ENCODE measurements around the gene PTH2R.
"Not testable (repeated sequence)": the region's sequence is repeated elsewhere in the genome, so short reads cannot be mapped to it uniquely, and the experiment has no call there.

Gene PTH2R

GRCh38 chr2:208492069-208492468, 85.5 kb downstream of the PTH2R start:
- no peak overlapping the region for H3K27ac ChIP-seq (ENCODE audit: poor library complexity, severe bottlenecking)
- no peaks in the 10 kb centered on the region for H3K36me3 ChIP-seq (ENCODE audit: low read depth)
- no peak overlapping the region for H3K4me3 ChIP-seq (ENCODE audit: severe bottlenecking)
- H3K4me1 ChIP-seq (ENCODE audit: insufficient read depth, poor library complexity, severe bottlenecking): no peaks in the 10 kb centered on the region
- no peak for TF ChIP-seq CTCF (IDR thresholded peaks at IDR 0.05; ENCODE audit: poor library complexity, severe bottlenecking)
- no peak for ATAC-seq (ENCODE audit: low read depth)
- H3K27me3 ChIP-seq (ENCODE audit: insufficient read depth, poor library complexity, severe bottlenecking): no peaks in the 10 kb centered on the region
- DNase-seq (ENCODE audit: low spot score): no peak
- H3K9me3 ChIP-seq (ENCODE audit: severe bottlenecking): no peaks in the 10 kb centered on the region

GRCh38 chr2:208493186-208493585, 86.6 kb downstream of the PTH2R start:
- Histone ChIP-seq H3K9me3 (ENCODE audit: severe bottlenecking) (no peaks in the 10 kb centered on the region), H3K27ac (ENCODE audit: poor library complexity, severe bottlenecking) (no peak overlapping the region), H3K27me3 (ENCODE audit: insufficient read depth, poor library complexity, severe bottlenecking) (no peaks in the 10 kb centered on the region), H3K4me1 (ENCODE audit: insufficient read depth, poor library complexity, severe bottlenecking) (no peaks in the 10 kb centered on the region), H3K4me3 (ENCODE audit: severe bottlenecking) (no peak overlapping the region), H3K36me3 (ENCODE audit: low read depth) (no peaks in the 10 kb centered on the region)
- DNase-seq (ENCODE audit: low spot score): no peak
- no peak for TF ChIP-seq CTCF (IDR thresholded peaks at IDR 0.05; ENCODE audit: poor library complexity, severe bottlenecking)
- no peak for ATAC-seq (ENCODE audit: low read depth)

GRCh38 chr2:208496129-208496528, 89.5 kb downstream of the PTH2R start:
- no peaks in the 10 kb centered on the region for H3K27me3 ChIP-seq (ENCODE audit: insufficient read depth, poor library complexity, severe bottlenecking)
- no peaks in the 10 kb centered on the region for H3K36me3 ChIP-seq (ENCODE audit: low read depth)
- no peak for TF ChIP-seq CTCF (IDR thresholded peaks at IDR 0.05; ENCODE audit: poor library complexity, severe bottlenecking)
- no peak overlapping the region for H3K4me3 ChIP-seq (ENCODE audit: severe bottlenecking)
- no peak for ATAC-seq (ENCODE audit: low read depth)
- DNase-seq (ENCODE audit: low spot score): no peak
- no peak overlapping the region for H3K27ac ChIP-seq (ENCODE audit: poor library complexity, severe bottlenecking)
- H3K4me1 ChIP-seq (ENCODE audit: insufficient read depth, poor library complexity, severe bottlenecking): no peaks in the 10 kb centered on the region
- H3K9me3 ChIP-seq (ENCODE audit: severe bottlenecking): no peaks in the 10 kb centered on the region

GRCh38 chr2:208501206-208501605, 94.6 kb downstream of the PTH2R start:
- Histone ChIP-seq H3K4me3 (ENCODE audit: severe bottlenecking) (no peak overlapping the region), H3K4me1 (ENCODE audit: insufficient read depth, poor library complexity, severe bottlenecking) (no peaks in the 10 kb centered on the region), H3K27me3 (ENCODE audit: insufficient read depth, poor library complexity, severe bottlenecking) (no peaks in the 10 kb centered on the region), H3K9me3 (ENCODE audit: severe bottlenecking) (no peaks in the 10 kb centered on the region), H3K36me3 (ENCODE audit: low read depth) (no peaks in the 10 kb centered on the region), H3K27ac (ENCODE audit: poor library complexity, severe bottlenecking) (no peak overlapping the region)
- ATAC-seq (ENCODE audit: low read depth) (peak; percentile 74), DNase-seq (ENCODE audit: low spot score) (no peak)
- no peak for TF ChIP-seq CTCF (IDR thresholded peaks at IDR 0.05; ENCODE audit: poor library complexity, severe bottlenecking)

- Histone ChIP-seq H3K27ac (ENCODE audit: poor library complexity, severe bottlenecking) (no peak overlapping the region), H3K36me3 (ENCODE audit: low read depth) (no peaks in the 10 kb centered on the region)
These were observed 95.7 kb downstream of the PTH2R start for GRCh38 chr2:208502288-208502687.

GRCh38 chr2:208505365-208505764, 98.8 kb downstream of the PTH2R start:
- H3K36me3 ChIP-seq (ENCODE audit: low read depth); H3K4me3 ChIP-seq (ENCODE audit: severe bottlenecking); H3K9me3 ChIP-seq (ENCODE audit: severe bottlenecking); ATAC-seq (ENCODE audit: low read depth); DNase-seq (ENCODE audit: low spot score); H3K4me1 ChIP-seq (ENCODE audit: insufficient read depth, poor library complexity, severe bottlenecking); H3K27me3 ChIP-seq (ENCODE audit: insufficient read depth, poor library complexity, severe bottlenecking); H3K27ac ChIP-seq (ENCODE audit: poor library complexity, severe bottlenecking): not testable (repeated sequence)

More at GRCh38 chr2:208502288-208502687, 95.7 kb downstream of the PTH2R start:
- Histone ChIP-seq H3K27me3 (ENCODE audit: insufficient read depth, poor library complexity, severe bottlenecking) (no peaks in the 10 kb centered on the region), H3K4me1 (ENCODE audit: insufficient read depth, poor library complexity, severe bottlenecking) (no peaks in the 10 kb centered on the region), H3K4me3 (ENCODE audit: severe bottlenecking) (no peak overlapping the region), H3K9me3 (ENCODE audit: severe bottlenecking) (no peaks in the 10 kb centered on the region)
- ATAC-seq (ENCODE audit: low read depth) (no peak), DNase-seq (ENCODE audit: low spot score) (no peak)
- no peak for TF ChIP-seq CTCF (IDR thresholded peaks at IDR 0.05; ENCODE audit: poor library complexity, severe bottlenecking)

Measured in RWPE2 (cell line).